Neural progenitor cell (in vitro differentiated cells): ENCODE data around the gene TSPOAP1. TPM values are rescaled to one million over a fixed set of nuclear protein-coding genes. Genes with fewer than 3 reads are reported as not detected.

Experiments
- DNase-seq: peaks from one replicate; pipeline ENCODE4 v3.0.0-alpha.2; 2016; ENCODE audit warnings: low spot score
- H2AFZ ChIP-seq: fragments of 200-600 bp; sonication (generic); replicated peaks from 2 replicates; pipeline ENCODE4 v1.6.1; 2016; ENCODE audit warnings: antibody characterized with exemption
- H3F3A ChIP-seq: fragments of 200-600 bp; sonication (generic); 2 replicates; pipeline ENCODE4 v1.6.1; 2016; ENCODE audit warnings: antibody characterized with exemption, low read depth
- H3K27ac ChIP-seq: fragments of 200-600 bp; sonication (generic); 2 replicates; pipeline ENCODE4 v1.5.1; 2016; ENCODE audit warnings: mild to moderate bottlenecking
- H3K27me3 ChIP-seq: fragments of 200-600 bp; sonication (generic); 2 replicates; pipeline ENCODE4 v1.6.1; 2016; ENCODE audit warnings: mild to moderate bottlenecking, moderate library complexity
- H3K36me3 ChIP-seq: fragments of 200-600 bp; sonication (generic); 2 replicates; pipeline ENCODE4 v1.5.1; 2016
- H3K4me1 ChIP-seq: fragments of 200-600 bp; sonication (generic); 2 replicates; pipeline ENCODE4 v1.6.1; 2016; ENCODE audit warnings: mixed run types
- H3K4me2 ChIP-seq: fragments of 200-600 bp; sonication (generic); 2 replicates; pipeline ENCODE4 v1.6.1; 2016
- H3K4me3 ChIP-seq: fragments of 200-600 bp; sonication (generic); 2 replicates; pipeline ENCODE4 v1.5.1; 2016
- H3K79me2 ChIP-seq: fragments of 200-600 bp; sonication (generic); 2 replicates; pipeline ENCODE4 v1.6.1; 2016; ENCODE audit warnings: low read depth
- H3K9ac ChIP-seq: fragments of 200-600 bp; sonication (generic); 2 replicates; pipeline ENCODE4 v1.6.1; 2016
- H3K9me3 ChIP-seq: fragments of 200-600 bp; sonication (generic); 2 replicates; pipeline ENCODE4 v1.5.1; 2016; ENCODE audit warnings: low read depth
- H4K20me1 ChIP-seq: fragments of 200-600 bp; sonication (generic); 2 replicates; pipeline ENCODE4 v1.6.1; 2016; ENCODE audit warnings: low read depth
- H3K27ac Mint-ChIP-seq: 3 replicates; pipeline ENCODE4 v1.8.0; 2021; ENCODE audit warnings: mixed read lengths
- H3K27me3 Mint-ChIP-seq: 2 replicates; pipeline ENCODE4 v1.8.0; 2022; ENCODE audit warnings: low read depth, mild to moderate bottlenecking, inconsistent platforms, moderate library complexity, mixed read lengths; ENCODE audit not compliant: insufficient read depth
- H3K36me3 Mint-ChIP-seq: 3 replicates; pipeline ENCODE4 v1.8.0; 2021; ENCODE audit warnings: mixed read lengths
- H3K4me1 Mint-ChIP-seq: 3 replicates; pipeline ENCODE4 v1.8.0; 2021; ENCODE audit warnings: mixed read lengths
- H3K4me3 Mint-ChIP-seq: 3 replicates; pipeline ENCODE4 v1.8.0; 2021; ENCODE audit warnings: mild to moderate bottlenecking, moderate library complexity, mixed read lengths
- H3K9me3 Mint-ChIP-seq: 3 replicates; pipeline ENCODE4 v1.8.0; 2020; ENCODE audit warnings: mixed read lengths
- CTCF ChIP-seq: fragments of 200-600 bp; sonication (generic); IDR thresholded peaks from 2 replicates; pipeline ENCODE4 v1.5.1; 2017; ENCODE audit warnings: antibody characterized with exemption, mild to moderate bottlenecking
- EZH2 ChIP-seq: fragments of 200-600 bp; sonication (generic); IDR thresholded peaks from 2 replicates; pipeline ENCODE4 v1.6.1; 2017; ENCODE audit warnings: antibody characterized with exemption, mild to moderate bottlenecking, moderate library complexity
- EZH2phosphoT487 ChIP-seq: fragments of 200-600 bp; sonication (generic); IDR thresholded peaks from 2 replicates; pipeline ENCODE4 v1.6.1; 2017; ENCODE audit warnings: antibody characterized with exemption
- total RNA-seq: library from RNA; depleted of rRNA; stranded (reverse); fragments of >200 nt; gene quantifications from 2 replicates; pipeline ENCODE4 v1.2.3, GENCODE V29; 2015; ENCODE audit warnings: low replicate concordance

Gene TSPOAP1
- total RNA-seq, 1 donor from 2014 or later: 13.8 TPM

GRCh38 chr17:58362368-58363014 is 33.9 kb upstream of the TSPOAP1 start:
- DNase-seq: no peak
- H3K4me3 ChIP-seq: no peak overlapping the region
- no peak overlapping the region for H3K4me2 ChIP-seq
- Mint-ChIP-seq H3K27ac (peak overlapping the region; percentile 82), H3K27me3 (peaks cover 9% of the 10 kb centered on the region), H3K36me3 (peaks cover 6% of the 10 kb centered on the region), H3K9me3 (no peaks in the 10 kb centered on the region), H3K4me1 (peaks cover 30% of the 10 kb centered on the region), H3K4me3 (no peak overlapping the region)
- H3K79me2 ChIP-seq: no peaks in the 10 kb centered on the region
- no peaks in the 10 kb centered on the region for H3K9me3 ChIP-seq
- no peaks in the 10 kb centered on the region for H4K20me1 ChIP-seq
- H3K4me1 ChIP-seq: peaks cover 15% of the 10 kb centered on the region
- H3K9ac ChIP-seq: no peak overlapping the region
- no peaks in the 10 kb centered on the region for H3F3A ChIP-seq
- TF ChIP-seq EZH2: no peak
- no peak for TF ChIP-seq EZH2phosphoT487
- no peak for TF ChIP-seq CTCF
- H2AFZ ChIP-seq: no peak overlapping the region
- H3K27ac ChIP-seq: no peak overlapping the region
- no peaks in the 10 kb centered on the region for H3K36me3 ChIP-seq
- H3K27me3 ChIP-seq: no peaks in the 10 kb centered on the region

GRCh38 chr17:58360296-58361063 is 31.9 kb upstream of the TSPOAP1 start:
- H2AFZ ChIP-seq: no peak overlapping the region
- H3K4me1 ChIP-seq: peaks cover 15% of the 10 kb centered on the region
- H3K27me3 Mint-ChIP-seq: peaks cover 9% of the 10 kb centered on the region
- H3K4me2 ChIP-seq: no peak overlapping the region
- H3K4me3 ChIP-seq: no peak overlapping the region
- no peaks in the 10 kb centered on the region for H4K20me1 ChIP-seq
- no peaks in the 10 kb centered on the region for H3K79me2 ChIP-seq
- H3K9me3 Mint-ChIP-seq: no peaks in the 10 kb centered on the region
- H3K4me1 Mint-ChIP-seq: peaks cover 25% of the 10 kb centered on the region
- no peak for DNase-seq
- no peak overlapping the region for H3K27ac ChIP-seq
- no peak overlapping the region for H3K4me3 Mint-ChIP-seq
- H3K36me3 ChIP-seq: no peaks in the 10 kb centered on the region
- H3K9me3 ChIP-seq: no peaks in the 10 kb centered on the region
- no peak overlapping the region for H3K9ac ChIP-seq
- no peak overlapping the region for H3K27ac Mint-ChIP-seq
- H3F3A ChIP-seq: no peaks in the 10 kb centered on the region
- no peaks in the 10 kb centered on the region for H3K27me3 ChIP-seq
- TF ChIP-seq EZH2 (no peak), EZH2phosphoT487 (no peak), CTCF (no peak)
- peaks cover 6% of the 10 kb centered on the region for H3K36me3 Mint-ChIP-seq

- Histone ChIP-seq H3F3A (peaks cover 4% of the 10 kb centered on the region), H3K27ac (no peak overlapping the region), H3K9me3 (no peaks in the 10 kb centered on the region), H3K9ac (no peak overlapping the region), H2AFZ (no peak overlapping the region), H3K36me3 (no peaks in the 10 kb centered on the region), H3K4me3 (no peak overlapping the region), H3K4me1 (peaks cover 4% of the 10 kb centered on the region), H3K27me3 (no peaks in the 10 kb centered on the region), H3K79me2 (no peaks in the 10 kb centered on the region), H4K20me1 (no peaks in the 10 kb centered on the region), H3K4me2 (no peak overlapping the region)
- DNase-seq: peak; percentile 46
- Mint-ChIP-seq H3K4me1 (peaks cover 12% of the 10 kb centered on the region), H3K27ac (peak overlapping the region; percentile 55), H3K9me3 (no peaks in the 10 kb centered on the region), H3K36me3 (peaks cover 3% of the 10 kb centered on the region), H3K27me3 (peaks cover 8% of the 10 kb centered on the region), H3K4me3 (no peak overlapping the region)
- TF ChIP-seq EZH2 (no peak), EZH2phosphoT487 (no peak), CTCF (no peak)
Measured at GRCh38 chr17:58358408-58359172, 30.0 kb upstream of the TSPOAP1 start.
